ENCODE data around the gene SGTB. TPM values are rescaled to one million over a fixed set of nuclear protein-coding genes. Genes with fewer than 3 reads are reported as not detected.
"Not testable (repeated sequence)": the region's sequence is repeated elsewhere in the genome, so short reads cannot be mapped to it uniquely, and the experiment has no call there.

Gene SGTB
- total RNA-seq, 1 experiment from 2014 or later, result 5.1 TPM

GRCh38 chr5:65734921-65735320 lies 13.0 kb upstream of the SGTB start:
- DNase-seq (ENCODE audit: low read depth), result no peak

- DNase-seq (ENCODE audit: low read depth), result peak; percentile 11
Measured at GRCh38 chr5:65734196-65734775, 12.4 kb upstream of the SGTB start.

GRCh38 chr5:65732046-65732445 lies 10.1 kb upstream of the SGTB start:
- DNase-seq (ENCODE audit: low read depth), result not testable (repeated sequence)

- DNase-seq (ENCODE audit: low read depth), result no peak
Measured at GRCh38 chr5:65730910-65731309, 9.0 kb upstream of the SGTB start.

GRCh38 chr5:65728218-65728617 lies 6.3 kb upstream of the SGTB start:
- DNase-seq (ENCODE audit: low read depth), result no peak

GRCh38 chr5:65727491-65728156 lies 5.7 kb upstream of the SGTB start:
- no peak for DNase-seq (ENCODE audit: low read depth)

- DNase-seq (ENCODE audit: low read depth), result peak; percentile 71
Measured at GRCh38 chr5:65722575-65723403, 880 bp upstream of the SGTB start.

- peak; percentile 80 for DNase-seq (ENCODE audit: low read depth)
Measured at GRCh38 chr5:65721050-65721719, 724 bp downstream of the SGTB start.

GRCh38 chr5:65718576-65719310 lies 3.2 kb downstream of the SGTB start:
- DNase-seq (ENCODE audit: low read depth), result no peak

- DNase-seq (ENCODE audit: low read depth), result no peak
Measured at GRCh38 chr5:65708145-65708544, 13.8 kb downstream of the SGTB start.

GRCh38 chr5:65707663-65708062 lies 14.2 kb downstream of the SGTB start:
- DNase-seq (ENCODE audit: low read depth), result no peak

- DNase-seq (ENCODE audit: low read depth), result no peak
Measured at GRCh38 chr5:65704621-65705239, 17.2 kb downstream of the SGTB start.

- no peak for DNase-seq (ENCODE audit: low read depth)
Measured at GRCh38 chr5:65702036-65702435, 19.9 kb downstream of the SGTB start.

- DNase-seq (ENCODE audit: low read depth), result no peak
Measured at GRCh38 chr5:65699338-65699737, 22.6 kb downstream of the SGTB start.

GRCh38 chr5:65696892-65697291 lies 25.0 kb downstream of the SGTB start:
- DNase-seq (ENCODE audit: low read depth), result no peak

- no peak for DNase-seq (ENCODE audit: low read depth)
Measured at GRCh38 chr5:65695896-65696295, 26.0 kb downstream of the SGTB start.

- no peak for DNase-seq (ENCODE audit: low read depth)
Measured at GRCh38 chr5:65695162-65695755, 26.6 kb downstream of the SGTB start.

GRCh38 chr5:65693121-65693520 lies 28.8 kb downstream of the SGTB start:
- DNase-seq (ENCODE audit: low read depth), result no peak

GRCh38 chr5:65682148-65682547 lies 39.8 kb downstream of the SGTB start:
- DNase-seq (ENCODE audit: low read depth), result no peak

- DNase-seq (ENCODE audit: low read depth), result not testable (repeated sequence)
Measured at GRCh38 chr5:65676056-65676455, 45.9 kb downstream of the SGTB start.

GRCh38 chr5:65674749-65675148 lies 47.2 kb downstream of the SGTB start:
- peak; percentile 25 for DNase-seq (ENCODE audit: low read depth)
